Measurements from ENCODE around the gene NUP62. TPM values are rescaled to one million over a fixed set of nuclear protein-coding genes. Genes with fewer than 3 reads are reported as not detected.

NUP62 gene
- total and polyA plus RNA-seq, 2 of the 4 experiments (the other 2 are of a cell fraction): 21.3 to 29.7 TPM

- Histone ChIP-seq H3K4me2 (ENCODE audit: low read depth, low read length) (no peak overlapping the region), H3K14ac (replicated peaks; ENCODE audit: low read depth, low read length) (no peak overlapping the region), H3K4ac (ENCODE audit: low read depth, low read length) (no peak overlapping the region), H2AFZ (replicated peaks; ENCODE audit: low read length, poor library complexity) (no peak overlapping the region), H3K9me1 (ENCODE audit: insufficient read depth, low read length) (no peaks in the 10 kb centered on the region), H4K5ac (ENCODE audit: low read depth, low read length) (no peak overlapping the region), H3K9ac (ENCODE audit: low read depth, low read length) (no peak overlapping the region), H3K9me3 (ENCODE audit: control insufficient read depth, insufficient read depth, low read length) (no peaks in the 10 kb centered on the region), H2AK9ac (replicated peaks; ENCODE audit: low read depth, low read length, poor library complexity) (no peak overlapping the region), H3K36me3 (ENCODE audit: control insufficient read depth, insufficient read depth, low read length) (no peaks in the 10 kb centered on the region), H3K4me3 (ENCODE audit: insufficient read depth, low read depth, low read length) (no peak overlapping the region), H2BK15ac (ENCODE audit: low read depth, low read length) (no peak overlapping the region), H2BK5ac (ENCODE audit: low read depth, low read length, poor library complexity, severe bottlenecking) (no peak overlapping the region), H3K23ac (ENCODE audit: low read depth, low read length) (no peak overlapping the region), H2BK20ac (ENCODE audit: low read depth, low read length) (no peak overlapping the region), H3K79me1 (ENCODE audit: low read depth in 1 of 2, low read length in 2 of 2) (no peaks in the 10 kb centered on the region), H3K18ac (ENCODE audit: low read depth, low read length) (no peak overlapping the region), H3K56ac (ENCODE audit: extremely low read depth, insufficient read depth, low read length) (no peak overlapping the region), H3K4me1 (ENCODE audit: control insufficient read depth, insufficient read depth, low read length) (no peaks in the 10 kb centered on the region), H4K8ac (ENCODE audit: low read depth in 2 of 2, low read length in 2 of 2) (no peak overlapping the region), H3K27me3 (ENCODE audit: control insufficient read depth, insufficient read depth, low read length) (peaks cover 14% of the 10 kb centered on the region), H2BK120ac (ENCODE audit: low read depth, low read length) (no peak overlapping the region), H2AK5ac (ENCODE audit: low read depth, low read length) (no peak overlapping the region), H4K20me1 (ENCODE audit: insufficient read depth, low read length) (no peaks in the 10 kb centered on the region), H3K27ac (ENCODE audit: insufficient read depth, low read length) (no peak overlapping the region), H4K91ac (ENCODE audit: insufficient read depth, low read depth, low read length) (no peak overlapping the region)
- in situ Hi-C loops (cut with MboI; ENCODE audit: low sequenced_read_pairs) (no loop called here), dilution Hi-C loops (cut with HindIII; ENCODE audit: low sequenced_read_pairs, unreplicated experiment) (no loop called here), intact Hi-C loops (cut with micrococcal nuclease) (no loop called here)
- BruUV-seq (replicated peaks): no TSS peak
- POLR2A ChIA-PET (ENCODE audit: unreplicated experiment): no interaction called here
- CTCF ChIA-PET: no interaction called here
- no CpG with 5 or more reads among the region's 7 CpGs for WGBS, 2 experiments (ENCODE audit: extremely low coverage in 2 of 2, insufficient read length in 1 of 2)
- DNase-seq: no peak
- TF ChIP-seq CHD1 (IDR thresholded peaks at IDR 0.05; ENCODE audit: low read depth, low read length): no peak
- TF ChIP-seq MAFK (IDR thresholded peaks at IDR 0.05; ENCODE audit: low read depth, low read length): no peak
- TF ChIP-seq ELK1 (IDR thresholded peaks at IDR 0.05; ENCODE audit: borderline replicate concordance, low read depth, low read length): no peak
- no peak for ATAC-seq (ENCODE audit: low read depth)
These were observed 24.1 kb upstream of the NUP62 start for GRCh38 chr19:49953416-49953815.
